ENCODE measurements around the gene NEAT1. TPM values are rescaled to one million over a fixed set of nuclear protein-coding genes. Genes with fewer than 3 reads are reported as not detected.
A peak's percentile ranks its signal among the peaks of the same experiment; 100 is the strongest.

The NEAT1 gene
- total RNA-seq, 6 donors from 2014 or later = 245 to 3,084 (median 1,019) TPM

GRCh38 chr11:65379698-65380459 lies 42.7 kb upstream of the NEAT1 start:
- 89 to 91% methylated on average over 8 to 13 of the region's 13 CpGs for WGBS, 2 donors
- Histone ChIP-seq H3K9me3 (no peaks in the 10 kb centered on the region), H3K27me3 (no peaks in the 10 kb centered on the region), H3K4me3 (no peak overlapping the region), H3K36me3 (no peaks in the 10 kb centered on the region), H3K27ac (peak overlapping the region; percentile 93 to 99 (median 98)), H3K4me1 (peaks cover 42 to 74% (median 44%) of the 10 kb centered on the region in 4 donors)
- no peak for TF ChIP-seq CTCF (IDR thresholded peaks at IDR 0.05)
- TF ChIP-seq EP300 (IDR thresholded peaks at IDR 0.05) = no peak
- TF ChIP-seq POLR2A (IDR thresholded peaks at IDR 0.05) = no peak
- no peak for TF ChIP-seq POLR2AphosphoS5 (IDR thresholded peaks at IDR 0.05)
- DNase-seq (no peak), ATAC-seq (ENCODE audit: low FRiP score in 2 of 2) (no peak)

GRCh38 chr11:65380460-65381119 lies 42.0 kb upstream of the NEAT1 start:
- DNase-seq = peak in 1 of 2 donors; percentile 63
- H3K9me3 ChIP-seq = no peaks in the 10 kb centered on the region
- WGBS, 2 donors = 92 to 95% methylated on average over 12 to 16 of the region's 16 CpGs
- no peaks in the 10 kb centered on the region for H3K36me3 ChIP-seq
- peak overlapping the region; percentile 93 to 99 (median 98) for H3K27ac ChIP-seq
- H3K4me3 ChIP-seq = no peak overlapping the region
- no peaks in the 10 kb centered on the region for H3K27me3 ChIP-seq
- H3K4me1 ChIP-seq = peaks cover 48 to 81% (median 51%) of the 10 kb centered on the region in 4 donors
- no peak for TF ChIP-seq EP300 (IDR thresholded peaks at IDR 0.05)
- TF ChIP-seq CTCF (IDR thresholded peaks at IDR 0.05) = no peak
- ATAC-seq (ENCODE audit: low FRiP score in 2 of 2) = no peak

- peak in 1 of 2 donors; percentile 61 for DNase-seq
- ATAC-seq (ENCODE audit: low FRiP score in 2 of 2) = peak; percentile 27 to 37
- TF ChIP-seq POLR2A (IDR thresholded peaks at IDR 0.05) = no peak
- TF ChIP-seq CTCF (IDR thresholded peaks at IDR 0.05) = no peak
- no peak for TF ChIP-seq POLR2AphosphoS5 (IDR thresholded peaks at IDR 0.05)
- TF ChIP-seq EP300 (IDR thresholded peaks at IDR 0.05) = no peak
- H3K36me3 ChIP-seq = no peaks in the 10 kb centered on the region
- 0 to 3% methylated on average over 1 to 6 of the region's 6 CpGs for WGBS, 2 donors
- H3K27ac ChIP-seq = peak overlapping the region; percentile 93 to 99 (median 98)
- no peaks in the 10 kb centered on the region for H3K9me3 ChIP-seq
- H3K27me3 ChIP-seq = no peaks in the 10 kb centered on the region
- H3K4me1 ChIP-seq = peaks cover 54 to 86% (median 58%) of the 10 kb centered on the region in 4 donors
- H3K4me3 ChIP-seq = peak overlapping the region; percentile 31 to 56 (median 44)
Observed at GRCh38 chr11:65381716-65382032, 40.9 kb upstream of the NEAT1 start.

- H3K4me3 ChIP-seq = peak within 1 kb of the TSS; percentile 31 to 56 (median 44)
- WGBS, 2 donors = 0 to 1% methylated on average over 5 to 27 of the region's 27 CpGs
- no peaks in the 10 kb centered on the region for H3K9me3 ChIP-seq
- H3K4me1 ChIP-seq = peaks cover 56 to 86% (median 60%) of the 10 kb centered on the region in 4 donors
- ATAC-seq (ENCODE audit: low FRiP score in 2 of 2) = peak; percentile 94 to 96
- peak; percentile 88 to 89 for TF ChIP-seq POLR2AphosphoS5 (IDR thresholded peaks at IDR 0.05)
- peak in 3 of 4 donors; percentile 29 to 82 (median 54) for TF ChIP-seq POLR2A (IDR thresholded peaks at IDR 0.05)
- TF ChIP-seq CTCF (IDR thresholded peaks at IDR 0.05) = peak; percentile 86 to 99 (median 98)
- peak in 2 of 4 donors; percentile 83 to 92 for TF ChIP-seq EP300 (IDR thresholded peaks at IDR 0.05)
- peak; percentile 95 to 97 for DNase-seq
- H3K27me3 ChIP-seq = no peaks in the 10 kb centered on the region
- H3K36me3 ChIP-seq = no peaks in the 10 kb centered on the region
- peak within 1 kb of the TSS; percentile 93 to 99 (median 98) for H3K27ac ChIP-seq
Observed at GRCh38 chr11:65382033-65382803, 40.4 kb upstream of the NEAT1 start, which contains the start of gene SLC25A45. TSS of gene SLC25A45 (minus strand) at chr11:65382646. CDS start at chr11:65381951, 695 bp downstream.
